ENCODE data around the gene SPATA21.

Gene SPATA21

GRCh38 chr1:16425125-16426025, 11.8 kb downstream of the SPATA21 start:
- in situ Hi-C loops (cut with HindIII; ENCODE audit: low pct_unique_long_range_greater_than_20kb, low sequenced_read_pairs): no loop called here

DNA sequence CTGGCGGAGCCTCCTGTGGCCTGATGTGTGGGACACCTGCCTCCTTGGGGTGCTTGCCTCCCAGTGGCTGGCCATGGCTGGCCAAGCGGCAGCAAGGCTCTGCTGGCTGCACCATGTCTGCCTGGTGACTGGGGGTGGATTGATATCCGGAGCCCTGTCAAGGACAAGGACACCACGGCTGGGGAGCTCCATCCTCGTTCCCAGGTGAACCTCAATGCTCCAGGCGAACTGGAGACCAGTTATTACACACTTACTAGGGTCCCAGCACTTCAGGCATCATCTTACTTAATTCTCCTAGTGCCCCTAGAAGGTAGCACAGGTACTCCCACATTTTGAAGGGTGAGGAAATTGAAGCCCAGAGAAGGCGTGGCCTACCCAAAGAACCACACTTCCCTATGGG, 15.2 kb downstream of the SPATA21 start:
- no peak for DNase-seq (ENCODE audit: low read depth in 1 of 2, low spot score in 1 of 2)
- no peak for TF ChIP-seq JUND (IDR thresholded peaks at IDR 0.05; ENCODE audit: low read depth)
- in situ Hi-C loops (cut with HindIII; ENCODE audit: low pct_unique_long_range_greater_than_20kb, low sequenced_read_pairs): no loop called here

More at GRCh38 chr1:16425125-16426025, 11.8 kb downstream of the SPATA21 start:
- DNase-seq (ENCODE audit: low read depth in 1 of 2, low spot score in 1 of 2): no peak
- no peak for TF ChIP-seq JUND (IDR thresholded peaks at IDR 0.05; ENCODE audit: low read depth)

GRCh38 chr1:16421201-16421600, 16.0 kb downstream of the SPATA21 start:
- in situ Hi-C loops (cut with HindIII; ENCODE audit: low pct_unique_long_range_greater_than_20kb, low sequenced_read_pairs): no loop called here
- TF ChIP-seq JUND (IDR thresholded peaks at IDR 0.05; ENCODE audit: low read depth): no peak
- DNase-seq (ENCODE audit: low read depth in 1 of 2, low spot score in 1 of 2): no peak

GRCh38 chr1:16420424-16421118, 16.7 kb downstream of the SPATA21 start:
- no peak for DNase-seq (ENCODE audit: low read depth in 1 of 2, low spot score in 1 of 2)
- no peak for TF ChIP-seq JUND (IDR thresholded peaks at IDR 0.05; ENCODE audit: low read depth)
- in situ Hi-C loops (cut with HindIII; ENCODE audit: low pct_unique_long_range_greater_than_20kb, low sequenced_read_pairs): no loop called here

DNA sequence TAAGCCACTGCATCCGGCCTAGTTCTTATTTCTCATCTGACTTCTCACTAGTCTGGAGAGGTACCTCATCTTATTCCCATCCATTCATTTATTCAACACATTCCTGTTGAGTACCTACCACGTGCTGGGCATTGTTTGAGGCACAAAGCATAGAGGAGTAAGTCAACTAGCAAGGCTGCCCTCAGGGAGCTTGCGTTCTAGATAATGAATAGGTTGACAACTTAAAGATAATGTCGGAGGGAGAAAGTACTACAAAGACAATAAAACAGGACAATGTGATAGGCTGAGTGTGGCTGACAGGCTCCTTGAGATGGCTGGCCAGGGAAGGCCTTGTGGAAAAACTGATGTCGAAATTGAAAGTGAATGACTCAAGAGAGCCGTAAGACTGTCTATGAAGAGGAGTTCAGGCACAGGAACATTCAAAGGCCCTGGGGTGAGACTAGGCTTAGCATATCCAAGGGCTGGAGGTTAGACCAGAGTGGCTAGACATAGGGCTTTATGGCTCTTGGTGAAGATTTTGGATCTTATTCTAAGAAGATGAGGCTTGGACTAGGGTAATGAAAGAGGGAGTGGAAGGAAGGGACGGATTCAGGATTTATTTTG, 18.3 kb downstream of the SPATA21 start:
- no peak for TF ChIP-seq JUND (IDR thresholded peaks at IDR 0.05; ENCODE audit: low read depth)
- in situ Hi-C loops (cut with HindIII; ENCODE audit: low pct_unique_long_range_greater_than_20kb, low sequenced_read_pairs): no loop called here
- no peak for DNase-seq (ENCODE audit: low read depth in 1 of 2, low spot score in 1 of 2)

- in situ Hi-C loops (cut with HindIII; ENCODE audit: low pct_unique_long_range_greater_than_20kb, low sequenced_read_pairs): no loop called here
- TF ChIP-seq JUND (IDR thresholded peaks at IDR 0.05; ENCODE audit: low read depth): no peak
- no peak for DNase-seq (ENCODE audit: low read depth in 1 of 2, low spot score in 1 of 2)
Observed at GRCh38 chr1:16413191-16413590, 24.0 kb downstream of the SPATA21 start.

DNA sequence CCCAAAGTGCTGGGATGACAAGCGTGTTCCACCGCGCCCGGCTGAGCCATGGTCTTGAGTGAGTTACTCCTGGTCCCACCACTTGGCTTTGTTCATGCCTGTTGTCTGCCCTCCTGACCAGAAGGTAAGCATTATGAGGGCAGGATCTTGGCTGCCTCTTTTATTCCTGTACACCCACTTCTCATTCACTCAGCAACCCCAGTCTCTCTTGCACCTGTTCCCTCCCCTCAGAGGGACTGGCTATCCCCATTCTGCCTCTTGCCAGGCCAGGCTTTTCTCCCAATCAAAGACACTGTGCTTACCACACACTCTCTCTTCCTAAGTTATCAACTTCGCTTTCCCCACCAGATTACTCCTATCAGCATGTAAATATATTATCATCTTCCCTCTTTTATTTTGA, 26.4 kb downstream of the SPATA21 start:
- TF ChIP-seq JUND (IDR thresholded peaks at IDR 0.05; ENCODE audit: low read depth): no peak
- in situ Hi-C loops (cut with HindIII; ENCODE audit: low pct_unique_long_range_greater_than_20kb, low sequenced_read_pairs): no loop called here
- no peak for DNase-seq (ENCODE audit: low read depth in 1 of 2, low spot score in 1 of 2)

- DNase-seq (ENCODE audit: low read depth in 1 of 2, low spot score in 1 of 2): no peak
- in situ Hi-C loops (cut with HindIII; ENCODE audit: low pct_unique_long_range_greater_than_20kb, low sequenced_read_pairs): no loop called here
- no peak for TF ChIP-seq JUND (IDR thresholded peaks at IDR 0.05; ENCODE audit: low read depth)
Observed at GRCh38 chr1:16409536-16410152, 27.6 kb downstream of the SPATA21 start.

DNA sequence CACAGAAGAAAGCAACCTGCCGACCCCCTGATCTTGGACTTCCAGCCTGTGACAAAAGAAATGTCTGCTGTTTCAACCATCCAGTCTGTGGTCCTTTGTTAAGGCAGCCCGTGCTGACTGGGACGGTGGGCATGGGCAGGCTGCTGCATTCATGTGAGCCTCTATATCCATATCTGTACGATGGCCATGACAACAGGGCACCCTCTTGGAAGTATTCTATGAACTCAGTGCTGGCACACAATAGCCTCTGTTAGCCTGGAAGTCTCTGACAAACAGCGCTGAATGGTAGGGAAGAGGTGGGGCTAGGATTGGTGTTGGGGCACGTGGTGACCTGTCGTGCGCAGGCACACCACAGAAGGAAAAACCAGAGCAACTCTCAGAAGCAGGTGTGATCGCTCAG, 30.4 kb downstream of the SPATA21 start:
- no peak for DNase-seq (ENCODE audit: low read depth in 1 of 2, low spot score in 1 of 2)
- TF ChIP-seq JUND (IDR thresholded peaks at IDR 0.05; ENCODE audit: low read depth): no peak
- in situ Hi-C loops (cut with HindIII; ENCODE audit: low pct_unique_long_range_greater_than_20kb, low sequenced_read_pairs): no loop called here

GRCh38 chr1:16405441-16405840, 31.8 kb downstream of the SPATA21 start:
- no peak for TF ChIP-seq JUND (IDR thresholded peaks at IDR 0.05; ENCODE audit: low read depth)
- no peak for DNase-seq (ENCODE audit: low read depth in 1 of 2, low spot score in 1 of 2)
- in situ Hi-C loops (cut with HindIII; ENCODE audit: low pct_unique_long_range_greater_than_20kb, low sequenced_read_pairs): no loop called here

GRCh38 chr1:16402742-16403141, 34.5 kb downstream of the SPATA21 start:
- TF ChIP-seq JUND (IDR thresholded peaks at IDR 0.05; ENCODE audit: low read depth): no peak
- DNase-seq (ENCODE audit: low read depth in 1 of 2, low spot score in 1 of 2): no peak
- in situ Hi-C loops (cut with HindIII; ENCODE audit: low pct_unique_long_range_greater_than_20kb, low sequenced_read_pairs): no loop called here

DNA sequence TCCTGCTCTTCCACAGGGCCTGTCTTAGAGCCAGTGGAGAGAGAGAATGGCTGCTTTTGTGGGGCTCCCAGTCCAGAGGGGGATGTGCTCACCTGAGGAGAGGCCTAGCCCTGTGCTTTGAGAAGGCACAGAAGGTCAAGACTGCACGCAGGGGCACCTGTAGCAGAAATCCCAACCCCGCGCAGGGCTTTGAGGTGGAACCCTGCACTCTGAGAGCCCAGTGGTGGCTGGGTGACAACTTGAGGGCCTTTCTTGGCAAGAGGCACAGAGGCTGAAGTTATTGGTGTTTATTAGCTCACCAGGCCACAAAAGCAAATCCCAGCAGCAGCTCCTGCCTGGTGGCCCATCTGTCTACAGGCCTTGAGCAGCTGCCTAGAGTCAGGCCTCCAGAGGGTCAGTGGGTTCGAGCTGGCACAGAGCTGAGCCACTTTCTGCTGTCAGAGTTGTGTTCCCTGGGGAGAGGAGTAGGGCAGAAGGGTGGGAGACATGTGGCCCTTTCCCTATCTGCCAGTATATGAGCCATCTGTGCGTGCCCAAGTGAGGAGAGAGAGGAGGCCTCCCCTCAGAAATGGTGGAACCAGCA, 38.8 kb downstream of the SPATA21 start:
- DNase-seq (ENCODE audit: low read depth in 1 of 2, low spot score in 1 of 2): no peak
- TF ChIP-seq JUND (IDR thresholded peaks at IDR 0.05; ENCODE audit: low read depth): no peak
- in situ Hi-C loops (cut with HindIII; ENCODE audit: low pct_unique_long_range_greater_than_20kb, low sequenced_read_pairs): no loop called here

Measured in T47D (cell line).